Stomach (tissue), 9 donors: ENCODE results near the gene SETD6. TPM values are rescaled to one million over a fixed set of nuclear protein-coding genes. Genes with fewer than 3 reads are reported as not detected.

Source experiments
- DNase-seq, 2 donors: peaks; one replicate each; pipeline versions ENCODE4 v3.0.0 to v3.0.0-alpha.2; 2013 to 2019
- H3K27ac ChIP-seq, 5 donors: fragments of 200-600 bp in 4 of 5; sonication (generic) in 4 of 5; one replicate each; pipeline ENCODE4 v1.5.1; 2013 to 2019; ENCODE audit warnings: mild to moderate bottlenecking in 1 of 5, moderate library complexity in 1 of 5
- H3K27me3 ChIP-seq, 3 donors: fragments of 200-600 bp; sonication (generic); one replicate each; pipeline ENCODE4 v1.5.1; 2017 to 2019; ENCODE audit warnings: mixed run types in 1 of 3
- H3K36me3 ChIP-seq, 4 donors: fragments of 200-600 bp; sonication (generic); 1 replicate in 3 of 4; 2 replicates in 1 of 4; pipeline ENCODE4 v1.5.1; 2016 to 2019
- H3K4me1 ChIP-seq, 4 donors: fragments of 200-600 bp; sonication (generic); one replicate each; pipeline ENCODE4 v1.5.1; 2016 to 2019
- H3K4me3 ChIP-seq, 4 donors: fragments of 200-600 bp; sonication (generic) in 3 of 4; one replicate each; pipeline ENCODE4 v1.5.1; 2016 to 2019; ENCODE audit warnings: mild to moderate bottlenecking in 1 of 4
- H3K9me3 ChIP-seq, 4 donors: fragments of 200-600 bp; sonication (generic); one replicate each; pipeline ENCODE4 v1.5.1; 2016 to 2019
- EP300 ChIP-seq: sonication (generic); formaldehyde crosslinking; IDR thresholded peaks from one replicate; pipeline ENCODE4 v1.6.1; 2017; ENCODE audit warnings: antibody characterized with exemption
- POLR2A ChIP-seq, 4 donors: fragments of 450-650 bp; IDR thresholded peaks; one replicate each; pipeline ENCODE4 v1.6.1; 2016; ENCODE audit warnings: antibody characterized with exemption in 4 of 4, control low read depth in 2 of 4, mild to moderate bottlenecking in 1 of 4, moderate library complexity in 1 of 4
- POLR2AphosphoS5 ChIP-seq, 3 donors: sonication (generic); formaldehyde crosslinking; IDR thresholded peaks; one replicate each; pipeline ENCODE4 v1.6.1; 2016; ENCODE audit warnings: antibody characterized with exemption in 3 of 3
- WGBS, 5 donors: extraction: QIAGEN DNeasy Blood & Tissue Kit in 3 of 5; methylation state at CpG; one replicate each; pipeline versions ENCODE4 v1.1.5 to v1.1.7; 2013 to 2018; 5-methylcytosine and 5-hydroxymethylcytosine counted together
- intact Hi-C: fragments of 100-400 bp; cut with DNase I; formaldehyde crosslinking; loops from one replicate; pipeline ENCODE4 v1.15.1; 2023; ENCODE audit warnings: low total_unique reads
- polyA plus RNA-seq, 3 donors: library from polyadenylated mRNA; stranded (reverse); fragments of 200-250 nt; gene quantifications; one replicate each; pipeline ENCODE4 v1.2.3, GENCODE V29; 2013
- total RNA-seq, 5 donors: library from RNA; depleted of rRNA; stranded (reverse); fragments of >200 nt; gene quantifications; one replicate each; pipeline versions ENCODE4 v1.1.0 to v1.2.3, GENCODE V29; 2014 to 2016
- TF ChIP-seq, protein P1 (sequence below), 7 experiments: fragments of 450-650 bp in 4 of 7; fragments of 200-600 bp in 3 of 7; sonication (generic) in 3 of 7; IDR thresholded peaks; one replicate each; pipeline ENCODE4 v1.5.1; 2016 to 2019; ENCODE audit warnings: antibody characterized with exemption in 7 of 7, control low read depth in 2 of 7, mild to moderate bottlenecking in 1 of 7
- donor health status: healthy with polysubstance abuse.
- donor health status: Bipolar disorder and iron deficiency.
- donor health status: healthy.

The SETD6 gene
- total and polyA plus RNA-seq, 8 donors = 7.7 to 209 (median 25.4) TPM

DNA sequence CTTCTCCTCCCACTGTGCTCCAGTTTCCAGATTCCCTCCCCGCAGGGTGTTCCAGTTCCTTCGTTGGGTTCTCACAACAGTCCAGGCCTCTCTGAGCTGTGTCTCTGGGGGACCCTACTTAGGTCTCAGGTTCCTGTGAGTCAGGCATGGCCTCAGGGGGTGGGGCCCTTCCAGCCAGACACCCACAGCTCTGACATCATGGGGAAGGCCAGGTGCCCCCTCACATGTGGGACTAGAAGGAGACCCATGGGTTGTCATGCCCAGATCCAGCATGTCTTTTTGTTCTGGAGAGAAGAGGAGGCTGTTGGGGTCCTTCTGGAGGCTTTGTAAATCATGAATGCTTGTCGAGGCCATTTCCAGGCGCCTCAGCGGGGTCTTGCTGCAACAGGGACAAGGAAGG lies 47.4 kb upstream of the SETD6 start:
- Histone ChIP-seq H3K4me3 (no peak overlapping the region), H3K4me1 (peaks cover 21 to 24% (median 21%) of the 10 kb centered on the region in 4 donors), H3K9me3 (no peaks in the 10 kb centered on the region), H3K36me3 (no peaks in the 10 kb centered on the region), H3K27ac (no peak overlapping the region), H3K27me3 (peaks cover 11 to 86% (median 63%) of the 10 kb centered on the region in 3 donors)
- no peak for TF ChIP-seq POLR2A (IDR thresholded peaks at IDR 0.05)
- TF ChIP-seq EP300 = no peak
- TF ChIP-seq, protein P1, sequence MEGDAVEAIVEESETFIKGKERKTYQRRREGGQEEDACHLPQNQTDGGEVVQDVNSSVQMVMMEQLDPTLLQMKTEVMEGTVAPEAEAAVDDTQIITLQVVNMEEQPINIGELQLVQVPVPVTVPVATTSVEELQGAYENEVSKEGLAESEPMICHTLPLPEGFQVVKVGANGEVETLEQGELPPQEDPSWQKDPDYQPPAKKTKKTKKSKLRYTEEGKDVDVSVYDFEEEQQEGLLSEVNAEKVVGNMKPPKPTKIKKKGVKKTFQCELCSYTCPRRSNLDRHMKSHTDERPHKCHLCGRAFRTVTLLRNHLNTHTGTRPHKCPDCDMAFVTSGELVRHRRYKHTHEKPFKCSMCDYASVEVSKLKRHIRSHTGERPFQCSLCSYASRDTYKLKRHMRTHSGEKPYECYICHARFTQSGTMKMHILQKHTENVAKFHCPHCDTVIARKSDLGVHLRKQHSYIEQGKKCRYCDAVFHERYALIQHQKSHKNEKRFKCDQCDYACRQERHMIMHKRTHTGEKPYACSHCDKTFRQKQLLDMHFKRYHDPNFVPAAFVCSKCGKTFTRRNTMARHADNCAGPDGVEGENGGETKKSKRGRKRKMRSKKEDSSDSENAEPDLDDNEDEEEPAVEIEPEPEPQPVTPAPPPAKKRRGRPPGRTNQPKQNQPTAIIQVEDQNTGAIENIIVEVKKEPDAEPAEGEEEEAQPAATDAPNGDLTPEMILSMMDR (IDR thresholded peaks at IDR 0.05) = no peak
- TF ChIP-seq POLR2AphosphoS5 (IDR thresholded peaks at IDR 0.05) = no peak
- WGBS, 5 donors = 88 to 92% (median 90%) methylated on average over 4 to 5 of the region's 5 CpGs
- intact Hi-C loops = no loop called here
- no peak for DNase-seq

DNA sequence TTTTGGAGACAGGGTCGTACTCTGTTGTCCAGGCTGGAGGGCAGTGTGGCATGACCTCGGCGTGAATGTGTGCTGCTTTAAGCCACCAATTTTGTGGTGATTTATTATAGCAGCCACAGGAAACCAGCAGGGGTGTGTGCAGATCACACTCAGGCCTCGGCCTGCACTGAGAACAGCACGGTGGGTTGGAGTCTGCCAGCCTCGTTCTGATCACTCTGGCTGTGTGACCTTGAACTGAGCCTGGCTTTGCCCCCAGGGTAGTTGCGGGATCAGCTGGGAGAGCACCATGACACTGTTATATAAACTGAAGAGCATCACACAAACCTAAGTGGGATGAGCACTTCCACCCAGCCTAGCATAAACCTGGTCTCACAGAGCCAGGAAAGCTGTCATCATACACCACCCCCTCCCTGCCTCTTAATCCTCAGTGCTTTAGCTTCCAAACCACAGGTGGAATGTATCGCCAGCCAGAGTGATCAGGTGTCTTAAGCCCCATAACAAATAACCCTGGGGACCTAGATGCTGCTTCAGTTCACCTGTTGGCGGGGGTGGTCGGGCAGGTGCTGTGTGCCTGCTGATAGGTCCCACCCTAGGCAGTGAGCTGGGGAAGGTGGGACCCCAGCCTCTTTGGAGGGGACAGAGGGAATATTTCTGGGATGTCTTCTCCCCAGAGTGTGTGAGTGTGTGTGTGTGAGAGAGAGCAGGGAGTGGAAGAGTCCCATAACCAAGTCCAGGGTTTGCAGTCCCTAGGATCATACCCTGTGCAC lies 43.9 kb upstream of the SETD6 start:
- Histone ChIP-seq H3K36me3 (no peaks in the 10 kb centered on the region), H3K4me1 (no peaks in the 10 kb centered on the region), H3K27me3 (peaks cover 4 to 61% (median 28%) of the 10 kb centered on the region in 3 donors), H3K9me3 (no peaks in the 10 kb centered on the region), H3K27ac (no peak overlapping the region), H3K4me3 (no peak overlapping the region)
- DNase-seq = no peak
- intact Hi-C loops = no loop called here
- WGBS, 5 donors = 48 to 74% (median 69%) methylated on average over 10 of the region's 10 CpGs
- no peak for TF ChIP-seq EP300
- TF ChIP-seq POLR2AphosphoS5 (IDR thresholded peaks at IDR 0.05) = no peak
- TF ChIP-seq, protein P1 (IDR thresholded peaks at IDR 0.05) = no peak
- TF ChIP-seq POLR2A (IDR thresholded peaks at IDR 0.05) = no peak

DNA sequence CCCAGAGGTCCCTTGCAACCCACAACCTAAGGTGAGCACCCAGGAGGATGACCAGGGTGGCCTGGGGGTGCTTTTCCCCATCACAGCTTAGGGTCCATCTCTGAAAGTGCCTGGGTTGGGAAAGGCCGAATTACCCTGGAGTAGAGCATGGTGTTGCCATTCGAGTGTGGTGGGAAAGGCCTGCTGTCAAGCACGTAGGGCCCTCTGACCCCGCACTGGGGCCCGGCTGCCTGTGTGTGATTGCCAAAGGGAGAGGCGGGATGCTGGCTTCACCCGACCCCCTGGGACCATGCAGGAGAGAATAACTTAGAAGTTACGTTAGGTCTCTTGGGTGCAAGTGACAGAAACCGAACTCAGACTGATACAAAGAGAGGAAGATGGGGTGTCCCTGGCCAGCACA lies 43.1 kb upstream of the SETD6 start:
- Histone ChIP-seq H3K36me3 (no peaks in the 10 kb centered on the region), H3K4me1 (no peaks in the 10 kb centered on the region), H3K27me3 (peaks cover 4 to 52% (median 19%) of the 10 kb centered on the region in 3 donors), H3K4me3 (no peak overlapping the region), H3K9me3 (no peaks in the 10 kb centered on the region), H3K27ac (no peak overlapping the region)
- intact Hi-C loops = no loop called here
- no peak for DNase-seq
- WGBS, 5 donors = 84 to 89% (median 86%) methylated on average over 7 to 9 of the region's 9 CpGs
- TF ChIP-seq POLR2AphosphoS5 (IDR thresholded peaks at IDR 0.05) = no peak
- TF ChIP-seq, protein P1 (IDR thresholded peaks at IDR 0.05) = no peak
- no peak for TF ChIP-seq POLR2A (IDR thresholded peaks at IDR 0.05)
- TF ChIP-seq EP300 = no peak

DNA sequence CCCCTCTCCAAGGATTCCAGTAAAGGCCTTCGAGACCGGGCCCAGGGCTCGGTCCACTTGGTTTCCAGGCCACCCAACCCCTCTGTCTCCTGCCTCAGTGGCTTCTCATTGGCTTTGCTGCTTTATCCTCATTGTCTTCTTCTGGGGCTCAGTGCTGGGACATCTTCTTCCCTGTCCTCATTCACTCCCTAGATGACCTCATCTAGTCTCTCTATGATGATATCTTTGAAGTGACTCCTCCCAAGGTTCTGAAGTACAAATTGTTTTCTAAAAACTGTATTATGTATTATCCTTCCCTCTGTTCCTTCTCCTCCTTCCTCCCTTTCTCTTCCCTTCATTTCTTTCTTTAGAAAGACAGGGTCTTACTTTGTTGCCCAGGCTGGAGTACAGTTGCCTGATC lies 42.5 kb upstream of the SETD6 start:
- WGBS, 5 donors = 88 to 95% (median 93%) methylated on average over 3 of the region's 3 CpGs
- H3K36me3 ChIP-seq = no peaks in the 10 kb centered on the region
- H3K4me3 ChIP-seq = no peak overlapping the region
- no peaks in the 10 kb centered on the region for H3K9me3 ChIP-seq
- H3K27ac ChIP-seq = no peak overlapping the region
- H3K4me1 ChIP-seq = no peaks in the 10 kb centered on the region
- TF ChIP-seq, protein P1 (IDR thresholded peaks at IDR 0.05) = no peak
- TF ChIP-seq POLR2AphosphoS5 (IDR thresholded peaks at IDR 0.05) = no peak
- TF ChIP-seq POLR2A (IDR thresholded peaks at IDR 0.05) = no peak
- no peak for TF ChIP-seq EP300
- H3K27me3 ChIP-seq = peaks cover 2 to 46% (median 15%) of the 10 kb centered on the region in 3 donors
- DNase-seq = no peak
- intact Hi-C loops = no loop called here
